ENCODE measurements around the gene FAM131B. TPM values are rescaled to one million over a fixed set of nuclear protein-coding genes. Genes with fewer than 3 reads are reported as not detected.

FAM131B gene
- total and polyA plus RNA-seq, 11 donors: 0.15 to 0.79 (median 0.40) TPM

DNA sequence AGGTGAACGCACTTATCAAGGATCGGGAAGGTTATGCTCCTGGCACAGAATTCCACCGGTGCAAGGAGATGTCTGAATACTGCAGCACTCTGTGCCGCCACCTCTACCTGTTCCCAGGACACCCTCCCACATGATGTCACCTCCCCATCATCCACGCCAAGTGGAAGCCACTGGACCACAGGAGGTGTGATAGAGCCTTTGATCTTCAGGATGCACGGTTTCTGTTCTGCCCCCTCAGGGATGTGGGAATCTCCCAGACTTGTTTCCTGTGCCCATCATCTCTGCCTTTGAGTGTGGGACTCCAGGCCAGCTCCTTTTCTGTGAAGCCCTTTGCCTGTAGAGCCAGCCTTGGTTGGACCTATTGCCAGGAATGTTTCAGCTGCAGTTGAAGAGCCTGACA is 57.6 kb downstream of the FAM131B start:
- intact Hi-C loops (cut with DNase I): loop anchor here (1.0 to 10.0 kb wide), 7 partner anchors 43 to 110 kb away; partner anchors contain the start of genes GSTK1 (in 3 of the 10) and ZYX (in 1 of the 10)
- no peaks in the 10 kb centered on the region for H3K27me3 ChIP-seq
- no peaks in the 10 kb centered on the region for H3K9me3 ChIP-seq
- ATAC-seq: no peak
- no peak overlapping the region for H3K27ac ChIP-seq
- H3K36me3 ChIP-seq: peaks cover 0 to 89% (median 80%) of the 10 kb centered on the region in 9 donors
- 83 to 88% (median 84%) methylated on average over 6 of the region's 6 CpGs for WGBS, 4 donors
- H3K4me3 ChIP-seq: no peak overlapping the region
- DNase-seq: no peak
- H3K4me1 ChIP-seq: peaks cover 0 to 31% (median 0%) of the 10 kb centered on the region in 12 donors
- no peak for TF ChIP-seq POLR2A (IDR thresholded peaks at IDR 0.05)

DNA sequence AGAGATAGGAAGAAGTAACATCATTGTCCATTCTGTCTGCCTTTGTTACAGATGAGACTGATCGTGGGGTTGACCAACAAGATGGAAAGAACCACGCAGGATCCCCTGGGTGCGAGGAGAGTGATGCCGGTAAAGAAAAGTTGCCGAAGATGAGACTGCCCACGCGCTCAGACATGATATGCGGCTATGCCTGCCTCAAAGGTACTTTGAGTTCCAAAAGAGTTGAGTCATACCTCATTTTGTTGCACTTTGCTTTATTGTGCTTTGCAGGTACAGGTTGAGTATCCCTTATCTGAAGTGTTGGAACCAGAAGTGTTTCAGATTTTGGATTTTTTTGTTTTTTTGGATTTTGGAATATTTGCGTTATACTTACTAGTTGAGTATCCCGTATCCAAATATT is 58.8 kb downstream of the FAM131B start:
- WGBS, 4 donors: 94 to 95% (median 95%) methylated on average over 10 of the region's 10 CpGs
- H3K27ac ChIP-seq: no peak overlapping the region
- DNase-seq (no peak), ATAC-seq (no peak)
- peaks cover 0 to 100% (median 92%) of the 10 kb centered on the region in 9 donors for H3K36me3 ChIP-seq
- no peak overlapping the region for H3K4me3 ChIP-seq
- no peaks in the 10 kb centered on the region for H3K27me3 ChIP-seq
- no peak for TF ChIP-seq POLR2A (IDR thresholded peaks at IDR 0.05)
- TF ChIP-seq, protein P1, sequence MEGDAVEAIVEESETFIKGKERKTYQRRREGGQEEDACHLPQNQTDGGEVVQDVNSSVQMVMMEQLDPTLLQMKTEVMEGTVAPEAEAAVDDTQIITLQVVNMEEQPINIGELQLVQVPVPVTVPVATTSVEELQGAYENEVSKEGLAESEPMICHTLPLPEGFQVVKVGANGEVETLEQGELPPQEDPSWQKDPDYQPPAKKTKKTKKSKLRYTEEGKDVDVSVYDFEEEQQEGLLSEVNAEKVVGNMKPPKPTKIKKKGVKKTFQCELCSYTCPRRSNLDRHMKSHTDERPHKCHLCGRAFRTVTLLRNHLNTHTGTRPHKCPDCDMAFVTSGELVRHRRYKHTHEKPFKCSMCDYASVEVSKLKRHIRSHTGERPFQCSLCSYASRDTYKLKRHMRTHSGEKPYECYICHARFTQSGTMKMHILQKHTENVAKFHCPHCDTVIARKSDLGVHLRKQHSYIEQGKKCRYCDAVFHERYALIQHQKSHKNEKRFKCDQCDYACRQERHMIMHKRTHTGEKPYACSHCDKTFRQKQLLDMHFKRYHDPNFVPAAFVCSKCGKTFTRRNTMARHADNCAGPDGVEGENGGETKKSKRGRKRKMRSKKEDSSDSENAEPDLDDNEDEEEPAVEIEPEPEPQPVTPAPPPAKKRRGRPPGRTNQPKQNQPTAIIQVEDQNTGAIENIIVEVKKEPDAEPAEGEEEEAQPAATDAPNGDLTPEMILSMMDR (IDR thresholded peaks at IDR 0.05): no peak
- peaks cover 0 to 40% (median 2%) of the 10 kb centered on the region in 12 donors for H3K4me1 ChIP-seq
- intact Hi-C loops (cut with DNase I): loop anchor here in 8 of 10 donors (2.0 to 10.0 kb wide), 4 partner anchors 41 to 111 kb away; partner anchors contain the start of gene GSTK1 (in 2 of the 8)
- H3K9me3 ChIP-seq: no peaks in the 10 kb centered on the region

Small RNA genes lying within 50 kb of the gene (microRNA-seq; reads per million reads assigned to microRNA genes)
- gene MIR6892: 0 to 0.21 (median 0.03) reads per million in 4 donors

Other genes starting within 250 kb of the FAM131B start
- gene PIP, start 230.6 kb downstream of the FAM131B start, total RNA-seq: not detected
- not detected for gene PIP, start 230.6 kb downstream of the FAM131B start, polyA plus RNA-seq
- gene TAS2R39, start 179.3 kb downstream of the FAM131B start, total RNA-seq: not detected
- not detected for gene TAS2R39, start 179.3 kb downstream of the FAM131B start, polyA plus RNA-seq
- not detected for gene TAS2R40, start 140.7 kb downstream of the FAM131B start, total RNA-seq
- not detected for gene TAS2R40, start 140.7 kb downstream of the FAM131B start, polyA plus RNA-seq
- 100 to 1,000 TPM; 174 to 349 (median 281) TPM for gene GSTK1, start 99.3 kb downstream of the FAM131B start, total RNA-seq
- 100 to 1,000 TPM; 123 to 274 TPM for gene GSTK1, start 99.3 kb downstream of the FAM131B start, polyA plus RNA-seq
- gene TMEM139, start 77.8 kb downstream of the FAM131B start, total RNA-seq: 10 to 100 TPM in 5 of 9 donors, 1 to 10 TPM in 4; 4.5 to 18.4 (median 12.1) TPM
- 10 to 100 TPM in 1 of 2 donors, 1 to 10 TPM in 1; 4.1 to 23.5 TPM for gene TMEM139, start 77.8 kb downstream of the FAM131B start, polyA plus RNA-seq
- gene CASP2, start 74.4 kb downstream of the FAM131B start, total RNA-seq: 10 to 100 TPM in 6 of 9 donors, 1 to 10 TPM in 3; 7.4 to 18.3 (median 13.8) TPM
- 1 to 10 TPM; 5.4 to 7.0 TPM for gene CASP2, start 74.4 kb downstream of the FAM131B start, polyA plus RNA-seq
- gene CLCN1, start 46.6 kb downstream of the FAM131B start, total RNA-seq: 1 to 10 TPM in 1 of 9 donors, not detected in 8; 1.4 TPM
- gene CLCN1, start 46.6 kb downstream of the FAM131B start, polyA plus RNA-seq: under 1 TPM in 1 of 2 donors, not detected in 1; 0.03 TPM
- gene ZYX, start 18.6 kb upstream of the FAM131B start, total RNA-seq: 100 to 1,000 TPM in 4 of 9 donors, 10 to 100 TPM in 5; 59.6 to 217 (median 79.4) TPM
- gene ZYX, start 18.6 kb upstream of the FAM131B start, polyA plus RNA-seq: 100 to 1,000 TPM in 1 of 2 donors, 10 to 100 TPM in 1; 55.9 to 156 TPM
- gene EPHA1, start 46.1 kb upstream of the FAM131B start, total RNA-seq: under 1 TPM in 3 of 9 donors, not detected in 6; 0.06 to 0.51 (median 0.48) TPM
- gene EPHA1, start 46.1 kb upstream of the FAM131B start, polyA plus RNA-seq: under 1 TPM in 1 of 2 donors, not detected in 1; 0.04 TPM
- not detected for gene TAS2R60, start 80.7 kb upstream of the FAM131B start, total RNA-seq
- not detected for gene TAS2R60, start 80.7 kb upstream of the FAM131B start, polyA plus RNA-seq
- not detected for gene TAS2R41, start 115.2 kb upstream of the FAM131B start, total RNA-seq
- not detected for gene TAS2R41, start 115.2 kb upstream of the FAM131B start, polyA plus RNA-seq
- gene CTAGE15, start 209.1 kb upstream of the FAM131B start, total RNA-seq: under 1 TPM in 2 of 9 donors, not detected in 7; 0.24 to 0.43 TPM
- not detected for gene CTAGE15, start 209.1 kb upstream of the FAM131B start, polyA plus RNA-seq

All from heart left ventricle (tissue), 16 donors.